Esophagus squamous epithelium (tissue), 5 donors: ENCODE measurements around the gene TRIM72. TPM values are rescaled to one million over a fixed set of nuclear protein-coding genes. Genes with fewer than 3 reads are reported as not detected.

Source experiments
- DNase-seq: peaks from one replicate; lab custom pipeline; 2025; lab: John Stamatoyannopoulos, UW
- H3K27ac ChIP-seq, 4 donors: fragments of 200-600 bp; sonication (generic); one replicate each; pipeline ENCODE4 v1.5.1; 2016 to 2019; ENCODE audit warnings: mild to moderate bottlenecking in 1 of 4
- H3K27me3 ChIP-seq, 4 donors: fragments of 200-600 bp; sonication (generic); 1 replicate in 3 of 4; 2 replicates in 1 of 4; pipeline versions ENCODE4 v1.5.1 to v1.6.0; 2017 to 2021; ENCODE audit warnings: antibody characterized with exemption in 1 of 4
- H3K36me3 ChIP-seq, 3 donors: fragments of 200-600 bp; sonication (generic); one replicate each; pipeline ENCODE4 v1.5.1; 2016 to 2019
- H3K4me1 ChIP-seq, 3 donors: fragments of 200-600 bp; sonication (generic); one replicate each; pipeline ENCODE4 v1.5.1; 2017 to 2019
- H3K4me3 ChIP-seq, 4 donors: fragments of 200-600 bp; sonication (generic); 1 replicate in 3 of 4; 2 replicates in 1 of 4; pipeline ENCODE4 v1.5.1; 2016 to 2019; ENCODE audit warnings: mild to moderate bottlenecking in 2 of 4, moderate library complexity in 1 of 4
- H3K9me3 ChIP-seq, 3 donors: fragments of 200-600 bp; sonication (generic); one replicate each; pipeline ENCODE4 v1.5.1; 2016 to 2019
- POLR2A ChIP-seq, 4 donors: fragments of 450-650 bp; IDR thresholded peaks; one replicate each; pipeline ENCODE4 v1.6.1; 2017; ENCODE audit warnings: antibody characterized with exemption in 4 of 4, mild to moderate bottlenecking in 4 of 4, moderate library complexity in 3 of 4
- WGBS, 2 donors: methylation state at CpG; one replicate each; pipeline ENCODE4 v1.1.5; 2018; 5-methylcytosine and 5-hydroxymethylcytosine counted together
- intact Hi-C: fragments of 100-400 bp; cut with DNase I; formaldehyde crosslinking; loops from one replicate; pipeline ENCODE4 v1.15.0; 2022
- total RNA-seq, 4 donors: library from RNA; depleted of rRNA; stranded (reverse); fragments of >200 nt; gene quantifications; one replicate each; pipeline ENCODE4 v1.1.0, GENCODE V29; 2016
- TF ChIP-seq, protein P1 (sequence below), 6 experiments: fragments of 450-650 bp in 4 of 6; fragments of 200-600 bp in 2 of 6; sonication (generic) in 2 of 6; IDR thresholded peaks; one replicate each; pipeline ENCODE4 v1.5.1; 2016 to 2019; ENCODE audit warnings: antibody characterized with exemption in 6 of 6, mild to moderate bottlenecking in 4 of 6, moderate library complexity in 4 of 6
- donor health status: DM: yes; HTN: yes; CAD: no.

The TRIM72 gene
- total RNA-seq, 4 donors from 2014 or later, result not detected

DNA sequence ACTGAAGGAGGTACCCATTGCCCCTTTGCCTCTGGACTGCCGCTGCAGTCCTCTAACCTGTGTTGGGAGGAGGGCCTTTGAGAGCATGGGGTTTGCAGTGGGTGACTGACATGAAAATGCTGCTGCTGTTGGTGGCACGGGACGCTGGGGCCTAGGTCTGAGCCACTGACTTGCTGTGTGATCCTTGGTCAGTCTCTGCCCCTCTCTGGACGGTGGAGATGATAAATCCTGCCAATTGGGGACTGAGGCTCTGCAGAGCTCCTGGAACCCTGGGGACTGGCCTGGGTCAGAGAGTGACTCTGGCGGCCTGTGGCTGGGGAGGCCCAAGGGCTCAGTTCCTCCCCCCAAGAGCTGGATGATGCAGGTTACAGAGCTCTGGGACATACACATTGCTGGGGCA lies 9.1 kb downstream of the TRIM72 start:
- H3K36me3 ChIP-seq, result no peaks in the 10 kb centered on the region
- H3K4me3 ChIP-seq, result no peak overlapping the region
- H3K4me1 ChIP-seq, result peaks cover 0 to 17% (median 0%) of the 10 kb centered on the region in 3 donors
- 89% methylated on average over 5 of the region's 5 CpGs; no CpG with 5 or more reads in 1 of the 2 donors for WGBS, 2 donors
- peaks cover 0 to 89% (median 3%) of the 10 kb centered on the region in 4 donors for H3K27me3 ChIP-seq
- no peaks in the 10 kb centered on the region for H3K9me3 ChIP-seq
- intact Hi-C loops, result no loop called here
- TF ChIP-seq, protein P1, sequence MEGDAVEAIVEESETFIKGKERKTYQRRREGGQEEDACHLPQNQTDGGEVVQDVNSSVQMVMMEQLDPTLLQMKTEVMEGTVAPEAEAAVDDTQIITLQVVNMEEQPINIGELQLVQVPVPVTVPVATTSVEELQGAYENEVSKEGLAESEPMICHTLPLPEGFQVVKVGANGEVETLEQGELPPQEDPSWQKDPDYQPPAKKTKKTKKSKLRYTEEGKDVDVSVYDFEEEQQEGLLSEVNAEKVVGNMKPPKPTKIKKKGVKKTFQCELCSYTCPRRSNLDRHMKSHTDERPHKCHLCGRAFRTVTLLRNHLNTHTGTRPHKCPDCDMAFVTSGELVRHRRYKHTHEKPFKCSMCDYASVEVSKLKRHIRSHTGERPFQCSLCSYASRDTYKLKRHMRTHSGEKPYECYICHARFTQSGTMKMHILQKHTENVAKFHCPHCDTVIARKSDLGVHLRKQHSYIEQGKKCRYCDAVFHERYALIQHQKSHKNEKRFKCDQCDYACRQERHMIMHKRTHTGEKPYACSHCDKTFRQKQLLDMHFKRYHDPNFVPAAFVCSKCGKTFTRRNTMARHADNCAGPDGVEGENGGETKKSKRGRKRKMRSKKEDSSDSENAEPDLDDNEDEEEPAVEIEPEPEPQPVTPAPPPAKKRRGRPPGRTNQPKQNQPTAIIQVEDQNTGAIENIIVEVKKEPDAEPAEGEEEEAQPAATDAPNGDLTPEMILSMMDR (IDR thresholded peaks at IDR 0.05), result no peak
- no peak for TF ChIP-seq POLR2A (IDR thresholded peaks at IDR 0.05)
- H3K27ac ChIP-seq, result no peak overlapping the region
- DNase-seq, result no peak

DNA sequence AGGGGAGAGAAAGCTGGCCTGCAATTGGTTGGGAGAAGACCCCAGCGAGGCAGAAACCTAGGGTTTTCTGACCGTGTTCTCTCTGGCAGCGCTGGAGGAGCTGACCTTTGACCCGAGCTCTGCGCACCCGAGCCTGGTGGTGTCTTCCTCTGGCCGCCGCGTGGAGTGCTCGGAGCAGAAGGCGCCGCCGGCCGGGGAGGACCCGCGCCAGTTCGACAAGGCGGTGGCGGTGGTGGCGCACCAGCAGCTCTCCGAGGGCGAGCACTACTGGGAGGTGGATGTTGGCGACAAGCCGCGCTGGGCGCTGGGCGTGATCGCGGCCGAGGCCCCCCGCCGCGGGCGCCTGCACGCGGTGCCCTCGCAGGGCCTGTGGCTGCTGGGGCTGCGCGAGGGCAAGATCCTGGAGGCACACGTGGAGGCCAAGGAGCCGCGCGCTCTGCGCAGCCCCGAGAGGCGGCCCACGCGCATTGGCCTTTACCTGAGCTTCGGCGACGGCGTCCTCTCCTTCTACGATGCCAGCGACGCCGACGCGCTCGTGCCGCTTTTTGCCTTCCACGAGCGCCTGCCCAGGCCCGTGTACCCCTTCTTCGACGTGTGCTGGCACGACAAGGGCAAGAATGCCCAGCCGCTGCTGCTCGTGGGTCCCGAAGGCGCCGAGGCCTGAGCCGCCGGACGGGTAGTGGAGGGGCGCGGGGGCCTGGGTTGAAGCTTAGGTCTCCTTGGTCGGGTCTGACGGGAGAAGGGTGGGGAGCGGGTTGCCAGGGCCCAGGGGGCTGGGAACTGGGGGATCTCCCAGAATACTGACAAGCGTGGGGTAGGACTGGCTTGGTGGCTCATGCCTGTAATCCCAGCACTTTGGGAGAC lies 10.4 kb downstream of the TRIM72 start:
- Histone ChIP-seq H3K4me1 (peaks cover 0 to 22% (median 0%) of the 10 kb centered on the region in 3 donors), H3K4me3 (no peak overlapping the region), H3K9me3 (no peaks in the 10 kb centered on the region), H3K36me3 (no peaks in the 10 kb centered on the region), H3K27ac (no peak overlapping the region), H3K27me3 (peaks cover 0 to 89% (median 0%) of the 10 kb centered on the region in 4 donors)
- TF ChIP-seq POLR2A (IDR thresholded peaks at IDR 0.05), result no peak
- TF ChIP-seq, protein P1 (IDR thresholded peaks at IDR 0.05), result no peak
- 86 to 89% methylated on average over 21 to 25 of the region's 80 CpGs for WGBS, 2 donors
- DNase-seq, result no peak
- intact Hi-C loops, result no loop called here

DNA sequence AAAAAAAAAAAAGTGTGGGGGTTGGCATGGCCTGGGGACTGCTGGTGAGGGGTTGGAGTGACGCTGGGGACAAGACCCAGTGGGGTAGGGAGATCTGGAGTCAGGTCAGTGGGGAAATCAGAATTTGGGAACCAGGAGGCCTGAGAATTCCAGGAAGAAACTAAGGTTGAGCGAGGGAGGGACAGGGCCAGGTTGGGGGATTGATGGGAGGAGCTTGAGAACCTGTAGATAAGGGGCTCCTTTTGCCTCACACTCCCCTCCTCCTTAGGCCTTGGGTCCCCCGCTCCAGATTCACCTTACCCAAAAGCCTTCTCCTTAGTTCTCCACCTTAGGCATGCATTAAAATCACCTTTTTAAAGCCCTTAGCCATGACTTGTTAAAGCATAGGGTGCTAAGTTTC lies 11.3 kb downstream of the TRIM72 start:
- intact Hi-C loops, result no loop called here
- Histone ChIP-seq H3K36me3 (no peaks in the 10 kb centered on the region), H3K4me1 (peaks cover 0 to 27% (median 0%) of the 10 kb centered on the region in 3 donors), H3K27me3 (peaks cover 0 to 89% (median 0%) of the 10 kb centered on the region in 4 donors), H3K9me3 (no peaks in the 10 kb centered on the region), H3K27ac (no peak overlapping the region), H3K4me3 (no peak overlapping the region)
- no peak for DNase-seq
- TF ChIP-seq, protein P1 (IDR thresholded peaks at IDR 0.05), result no peak
- TF ChIP-seq POLR2A (IDR thresholded peaks at IDR 0.05), result no peak
- WGBS, 2 donors, result 90 to 95% methylated on average over 3 of the region's 3 CpGs

DNA sequence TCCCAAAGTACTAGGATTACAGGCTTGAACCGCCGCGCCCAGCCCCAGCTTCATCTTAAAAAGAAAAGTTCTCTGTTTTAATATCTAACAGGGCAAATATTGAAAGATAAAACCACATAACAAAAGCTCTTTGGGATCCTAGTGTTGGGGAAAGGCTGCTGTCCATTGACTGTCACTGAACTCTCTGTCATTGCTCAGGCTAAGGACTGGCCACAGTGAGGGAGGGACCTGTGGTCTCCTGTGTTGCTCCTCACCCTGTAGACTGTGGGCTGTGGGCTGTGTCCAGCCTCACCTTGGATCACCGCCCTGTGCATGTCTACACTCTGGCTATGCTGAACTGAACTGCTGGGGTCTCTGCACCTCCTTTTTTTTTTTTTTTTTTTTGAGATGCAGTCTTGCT lies 14.3 kb downstream of the TRIM72 start:
- H3K4me1 ChIP-seq, result peaks cover 0 to 22% (median 0%) of the 10 kb centered on the region in 3 donors
- H3K27me3 ChIP-seq, result peaks cover 0 to 78% (median 0%) of the 10 kb centered on the region in 4 donors
- H3K4me3 ChIP-seq, result no peak overlapping the region
- intact Hi-C loops, result no loop called here
- no peak overlapping the region for H3K27ac ChIP-seq
- WGBS, 2 donors, result 100% methylated on average over 1 of the region's 4 CpGs
- DNase-seq, result no peak
- no peak for TF ChIP-seq POLR2A (IDR thresholded peaks at IDR 0.05)
- TF ChIP-seq, protein P1 (IDR thresholded peaks at IDR 0.05), result no peak
- H3K36me3 ChIP-seq, result no peaks in the 10 kb centered on the region
- H3K9me3 ChIP-seq, result no peaks in the 10 kb centered on the region

DNA sequence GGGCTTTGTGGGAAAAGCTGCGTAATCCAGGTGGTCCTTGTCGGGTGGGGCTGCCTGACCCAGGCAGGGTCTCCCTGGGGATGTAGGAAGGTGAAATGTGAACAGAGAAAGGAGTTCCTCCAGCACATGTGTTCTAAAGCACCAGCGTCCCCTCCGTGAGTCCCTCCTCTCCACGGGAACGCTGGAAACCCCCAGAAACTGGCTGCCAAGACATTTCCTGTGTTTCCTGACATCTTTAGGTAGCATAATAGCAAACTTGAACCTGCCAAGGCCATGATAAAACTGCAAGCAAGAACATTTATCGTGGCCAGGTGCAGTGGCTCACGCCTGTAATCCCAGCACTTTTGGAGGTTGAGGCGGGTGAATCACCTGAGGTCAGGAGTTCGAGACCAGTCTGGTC lies 15.6 kb downstream of the TRIM72 start:
- 26 to 28% methylated on average over 5 of the region's 10 CpGs for WGBS, 2 donors
- Histone ChIP-seq H3K27ac (no peak overlapping the region), H3K4me3 (no peak overlapping the region), H3K36me3 (no peaks in the 10 kb centered on the region), H3K4me1 (peaks cover 0 to 22% (median 0%) of the 10 kb centered on the region in 3 donors), H3K27me3 (peaks cover 0 to 75% (median 0%) of the 10 kb centered on the region in 4 donors), H3K9me3 (no peaks in the 10 kb centered on the region)
- TF ChIP-seq POLR2A (IDR thresholded peaks at IDR 0.05), result no peak
- TF ChIP-seq, protein P1 (IDR thresholded peaks at IDR 0.05), result no peak
- intact Hi-C loops, result no loop called here
- DNase-seq, result no peak
